ENCODE results near the gene DGKB. TPM values are rescaled to one million over a fixed set of nuclear protein-coding genes. Genes with fewer than 3 reads are reported as not detected.

The DGKB gene
- polyA plus RNA-seq (ENCODE audit: insufficient read length), result 0.53 TPM

DNA sequence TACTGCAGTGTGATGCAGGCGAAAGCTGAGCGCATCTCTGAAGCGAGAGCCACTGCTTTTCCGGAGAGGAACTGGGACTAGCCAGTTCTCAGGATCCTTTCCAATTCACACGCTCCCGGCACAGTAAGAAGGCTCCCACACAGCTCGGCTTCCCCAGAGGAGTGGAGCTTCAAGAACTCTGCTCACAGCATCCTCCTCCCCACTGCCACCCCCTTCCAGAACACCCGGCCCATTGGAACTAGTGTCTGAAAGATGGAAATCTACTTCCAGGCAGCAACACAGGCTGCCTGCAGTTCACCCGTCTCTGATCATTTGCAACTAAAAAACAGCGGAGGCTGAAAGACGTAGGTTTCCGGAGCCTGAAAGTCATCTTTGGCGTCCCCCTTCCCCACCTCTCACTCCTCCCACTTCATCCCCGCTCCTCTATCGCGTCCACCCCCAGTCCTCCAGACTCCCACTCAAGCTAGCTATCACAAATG, at the start of gene DGKB:
TSS of gene DGKB (minus strand) at position 163 of the 479 bp plus-strand sequence.
- no peak for DNase-seq (ENCODE audit: low read depth)

DNA sequence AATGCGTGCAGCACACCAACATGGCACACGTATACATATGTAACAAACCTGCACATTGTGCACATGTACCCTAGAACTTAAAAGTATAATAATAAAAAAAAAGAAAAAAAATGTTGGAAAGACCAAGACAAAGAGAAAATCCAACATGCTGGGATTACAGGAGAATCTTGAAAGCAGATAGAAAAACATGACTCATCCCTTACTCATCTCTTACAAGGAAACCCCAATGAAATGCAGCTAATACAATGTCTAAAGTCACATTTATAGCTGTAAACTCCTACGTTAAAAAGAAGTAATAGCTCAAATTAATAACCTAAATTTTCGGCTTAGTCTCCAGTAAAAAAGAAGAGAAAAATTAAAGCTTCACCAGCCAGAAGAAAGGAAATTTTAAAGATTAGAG, 47.5 kb upstream of the DGKB start:
- DNase-seq (ENCODE audit: low read depth), result no peak

DNA sequence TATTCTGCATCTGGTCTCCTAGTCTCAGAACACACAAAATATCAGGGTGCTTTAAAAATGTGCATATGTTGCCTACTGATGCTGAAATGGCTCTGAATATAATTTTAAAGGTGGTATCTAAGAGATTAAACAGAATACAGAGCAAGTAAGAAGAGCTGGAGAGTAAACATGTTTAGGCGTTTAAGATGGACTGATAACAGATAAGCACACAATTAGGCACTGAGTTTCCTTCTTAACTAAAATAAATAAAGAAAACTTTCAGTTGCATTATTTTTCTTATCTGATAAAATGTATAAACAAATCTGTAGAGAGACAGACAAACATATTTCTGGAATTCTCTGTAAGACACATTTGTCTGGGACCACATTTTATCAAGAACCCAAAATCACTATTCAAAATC, 35.6 kb upstream of the DGKB start:
- no peak for DNase-seq (ENCODE audit: low read depth)

DNA sequence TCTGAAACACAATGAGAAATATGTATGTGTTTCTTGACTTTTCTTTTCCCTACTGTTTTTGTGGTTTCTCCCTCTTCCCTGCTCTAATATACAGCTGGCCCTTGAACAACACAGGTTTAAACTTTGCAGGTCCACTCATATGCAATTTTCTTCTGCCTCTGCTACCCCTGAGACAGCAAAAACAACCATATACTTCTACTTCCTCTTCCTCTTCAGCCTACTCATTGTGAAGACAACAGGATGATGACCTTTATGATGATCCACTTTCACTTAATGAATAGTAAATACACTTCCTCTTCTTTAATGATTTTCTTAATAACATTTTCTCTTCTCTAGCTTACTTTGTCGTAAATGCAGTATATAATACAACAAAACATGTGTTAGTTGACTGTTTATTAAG, 35.0 kb upstream of the DGKB start:
- DNase-seq (ENCODE audit: low read depth), result no peak

DNA sequence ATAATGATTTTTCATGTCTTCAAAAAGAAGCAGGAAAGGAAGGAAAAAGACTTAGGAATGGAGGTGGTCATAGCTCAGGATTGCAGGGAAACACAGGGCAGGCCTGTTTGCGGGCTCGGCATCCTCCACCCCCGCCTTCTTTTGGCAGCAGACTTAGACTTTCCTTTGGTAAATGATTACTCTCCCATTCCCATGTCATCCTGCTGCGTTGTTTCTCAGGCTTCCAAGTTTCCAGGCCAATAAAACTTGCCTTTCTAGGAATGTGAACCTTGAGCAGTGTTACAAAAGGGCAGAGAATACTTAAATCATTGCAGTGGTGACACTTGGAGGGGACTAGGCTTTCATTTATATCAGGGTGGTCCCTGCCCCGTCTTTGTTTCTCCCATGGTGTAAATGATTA, 34.0 kb upstream of the DGKB start:
- no peak for DNase-seq (ENCODE audit: low read depth)

DNA sequence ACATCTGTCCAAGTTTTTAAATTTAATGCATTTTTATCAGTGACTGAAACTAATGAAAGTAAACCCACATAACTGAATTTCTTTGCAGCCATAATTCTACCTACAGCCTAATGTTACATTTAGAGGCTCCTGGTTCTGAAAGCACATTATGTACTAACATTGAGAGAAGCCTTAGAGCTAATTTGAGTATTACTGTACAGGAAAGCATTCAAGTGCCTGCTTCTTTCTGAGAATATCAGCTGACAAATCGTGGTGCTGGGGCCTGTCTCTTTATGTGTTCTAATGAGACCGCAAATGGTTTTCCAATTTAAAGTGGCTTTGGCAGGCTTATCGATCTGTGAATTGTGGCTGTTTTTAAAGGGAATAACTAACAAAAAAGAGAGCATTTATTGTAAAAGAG, 32.3 kb upstream of the DGKB start:
- no peak for DNase-seq (ENCODE audit: low read depth)

DNA sequence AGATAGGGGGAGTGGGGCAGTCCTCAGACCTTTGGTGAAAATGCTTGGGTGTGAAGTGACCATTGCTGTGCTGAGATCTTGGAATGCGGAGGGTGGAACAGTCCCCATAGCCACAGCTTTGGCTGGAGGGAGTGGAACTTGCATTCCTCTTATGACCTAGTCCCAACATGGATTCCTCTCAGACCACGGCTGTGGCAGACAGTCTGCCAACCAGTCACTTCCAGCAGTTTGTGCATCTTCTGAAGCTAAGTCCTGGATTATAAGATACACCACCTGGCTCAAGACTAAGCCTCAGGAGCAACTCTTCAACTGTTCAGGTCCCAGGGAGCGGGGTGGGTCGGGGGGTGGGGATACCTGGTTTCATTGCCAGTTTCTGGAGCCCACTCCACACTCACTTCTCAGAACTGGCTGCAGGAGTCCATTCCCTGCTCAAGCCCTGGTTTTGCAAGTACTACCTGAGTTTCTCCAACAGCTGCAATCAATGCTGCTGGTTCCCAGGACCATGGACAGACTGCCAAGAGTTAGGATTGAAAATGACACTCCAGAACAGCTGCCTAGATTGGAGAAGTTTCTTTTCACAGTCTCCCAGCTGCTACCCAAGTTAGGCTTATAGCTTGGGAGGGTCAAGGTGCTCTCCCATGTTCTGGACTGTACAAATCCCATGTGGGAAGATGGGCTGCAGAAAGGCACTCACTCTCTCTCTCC, 29.1 kb upstream of the DGKB start:
- DNase-seq (ENCODE audit: low read depth), result no peak

DNA sequence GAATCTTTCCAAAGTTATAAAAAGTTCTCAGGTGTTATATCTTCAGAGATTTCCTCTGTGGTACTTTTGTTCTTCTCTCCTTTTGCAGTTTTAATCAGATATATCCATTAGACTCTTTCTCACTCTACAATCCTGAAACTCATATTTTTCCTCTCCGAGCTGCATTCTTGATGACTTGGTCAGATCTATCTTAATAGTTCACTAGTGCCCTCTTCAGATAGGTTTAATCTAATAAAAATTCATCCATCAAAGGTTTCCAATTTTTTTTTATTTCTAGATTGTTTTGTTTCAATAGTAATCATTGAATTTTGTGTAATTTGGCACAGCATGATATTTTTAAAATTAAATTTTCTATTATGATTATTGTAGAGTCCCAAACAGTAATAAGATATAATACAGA, 21.8 kb upstream of the DGKB start:
- no peak for DNase-seq (ENCODE audit: low read depth)

DNA sequence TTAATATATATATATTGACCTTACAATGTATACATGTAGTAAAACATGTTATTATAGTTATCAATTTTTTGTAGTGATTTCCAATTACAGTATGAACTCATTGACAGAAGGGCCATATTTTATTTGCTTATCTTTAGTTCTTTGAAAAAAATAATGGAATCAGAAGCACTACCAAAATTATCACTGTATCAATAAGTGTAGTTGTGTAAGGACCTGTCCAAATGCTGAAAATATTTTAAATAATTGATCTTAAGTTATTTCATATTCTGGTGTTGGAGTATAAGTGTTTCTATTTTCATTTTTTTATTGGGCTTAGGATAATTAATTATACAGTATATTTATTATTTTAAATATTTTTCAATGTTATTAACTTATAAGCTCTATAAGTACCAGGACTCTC, 8.5 kb upstream of the DGKB start:
- DNase-seq (ENCODE audit: low read depth), result no peak

DNA sequence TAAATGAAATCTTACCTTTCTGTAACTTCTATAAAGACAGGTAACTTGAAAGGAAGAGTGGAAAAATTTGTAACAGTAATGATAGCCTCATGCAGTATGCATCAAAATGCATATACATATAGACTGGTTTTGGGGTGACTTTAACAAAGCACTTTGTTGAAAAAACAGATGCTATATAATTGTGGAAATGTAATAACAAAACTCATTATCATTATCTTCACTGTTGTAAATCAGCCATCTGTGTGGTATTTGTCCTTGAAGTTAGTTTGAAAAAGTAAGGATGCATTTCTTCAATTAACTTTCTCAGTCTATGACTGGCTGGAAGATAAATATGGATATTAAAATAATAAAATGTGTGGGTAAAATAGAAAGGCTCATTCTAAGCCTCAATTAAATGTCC, 6.1 kb upstream of the DGKB start:
- no peak for DNase-seq (ENCODE audit: low read depth)

DNA sequence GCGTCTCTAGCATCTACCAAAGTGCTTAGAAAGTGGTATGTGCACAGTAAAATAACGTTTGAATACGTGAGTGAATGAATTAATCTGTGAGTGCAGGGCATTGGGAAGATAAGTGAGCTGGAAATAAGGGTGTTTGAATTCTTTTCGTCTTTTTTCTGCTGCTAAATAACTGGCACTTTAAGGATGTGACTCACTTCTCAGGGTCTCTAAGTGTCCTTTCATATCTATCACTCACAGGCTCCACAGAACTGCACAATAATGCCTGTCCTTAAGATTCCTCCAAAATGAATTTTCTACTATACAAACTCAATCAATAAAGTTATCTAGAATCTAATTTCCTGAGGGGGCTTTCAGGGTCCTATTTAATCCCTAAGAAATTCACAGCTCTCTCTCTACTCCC, 3.2 kb upstream of the DGKB start:
- DNase-seq (ENCODE audit: low read depth), result no peak

DNA sequence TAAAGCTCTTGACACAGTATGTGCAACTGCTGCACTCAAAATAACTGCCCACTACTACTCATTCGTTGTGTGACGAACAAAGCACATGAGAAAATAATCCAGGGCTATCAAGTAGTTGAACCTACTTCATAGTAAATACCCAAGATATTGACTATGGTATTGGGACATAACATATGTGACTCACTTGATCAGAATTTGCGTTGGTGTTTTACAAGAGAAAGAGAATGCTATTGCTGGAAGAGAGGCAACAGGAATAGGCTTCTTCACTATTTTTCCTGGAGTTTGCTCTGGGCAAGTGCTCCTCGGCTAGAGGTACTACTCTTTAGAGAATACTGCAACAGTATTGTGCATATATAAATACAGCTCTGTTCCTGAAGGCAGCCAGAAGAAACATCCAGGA, 2.5 kb downstream of the DGKB start:
- no peak for DNase-seq (ENCODE audit: low read depth)

DNA sequence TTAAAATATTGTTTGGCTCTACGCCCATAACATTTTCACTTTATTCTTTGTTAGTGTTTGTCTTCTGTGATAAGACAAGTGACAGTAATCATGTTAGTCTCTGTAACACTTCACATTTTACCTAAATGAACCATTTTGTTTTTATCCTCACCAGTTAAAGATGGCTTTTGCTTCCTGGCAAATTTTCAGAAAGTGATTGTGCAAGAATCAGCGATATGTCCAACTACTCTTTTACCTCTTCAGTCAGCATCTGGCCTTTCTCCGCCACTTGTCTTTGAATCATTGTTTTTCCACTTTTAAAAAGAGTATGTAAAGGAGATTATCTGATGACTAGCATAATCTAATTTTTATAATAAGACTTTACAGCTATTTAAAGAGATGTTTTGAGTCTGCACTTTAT, 3.5 kb downstream of the DGKB start:
- no peak for DNase-seq (ENCODE audit: low read depth)

DNA sequence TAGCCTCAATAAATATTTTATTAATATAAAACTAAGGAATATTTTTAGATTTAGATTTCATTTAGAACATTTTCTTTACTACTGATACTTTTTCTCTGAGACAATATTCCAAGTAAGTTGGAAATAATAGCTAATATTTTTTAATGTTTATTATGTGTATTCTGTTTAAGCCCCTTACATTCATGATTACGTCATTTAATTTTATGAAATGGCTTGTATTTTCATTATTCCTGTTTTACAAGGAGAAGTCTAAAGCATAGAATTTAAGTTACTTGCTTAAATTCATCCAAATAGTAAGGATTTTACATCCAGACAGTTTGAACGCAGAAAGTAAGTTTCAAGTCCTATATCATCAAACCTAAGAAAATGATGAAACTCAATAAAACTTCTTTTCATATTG, 6.1 kb downstream of the DGKB start:
- no peak for DNase-seq (ENCODE audit: low read depth)

DNA sequence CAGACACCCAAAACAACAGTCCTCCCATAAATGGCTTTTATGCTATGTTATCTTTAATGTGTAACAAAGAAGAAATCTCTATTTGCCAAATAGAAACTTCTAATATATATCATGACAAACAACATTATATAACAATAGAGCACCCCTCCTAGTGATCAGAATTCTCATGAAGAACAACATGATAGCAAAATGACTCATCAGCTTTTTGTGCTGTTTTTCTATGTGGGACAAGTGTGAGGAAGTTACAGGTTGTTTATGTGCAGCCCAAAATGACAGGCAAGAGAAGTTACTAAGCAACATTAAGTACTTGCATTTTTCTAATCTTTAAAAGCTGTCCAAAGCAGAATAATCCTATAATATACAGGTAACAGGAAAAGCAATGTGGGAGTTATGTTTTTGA, 7.7 kb downstream of the DGKB start:
- DNase-seq (ENCODE audit: low read depth), result no peak

DNA sequence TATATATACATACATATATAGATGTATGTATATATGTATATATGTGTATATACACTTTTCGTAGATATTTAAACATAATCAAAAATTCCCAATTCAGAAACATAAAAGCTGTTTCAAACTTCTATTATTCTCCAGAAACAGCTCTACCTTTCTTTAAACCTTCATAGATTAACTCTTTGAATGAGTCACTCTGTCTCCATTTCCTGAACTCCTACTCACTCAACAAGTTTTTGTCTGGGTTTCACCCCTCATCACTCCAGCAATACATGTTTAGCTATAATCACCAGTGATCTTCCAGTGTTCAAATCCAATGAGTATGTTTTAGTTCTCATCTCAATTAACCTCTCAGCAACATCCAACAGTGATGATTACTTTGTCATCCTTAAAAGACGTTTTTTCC, 9.6 kb downstream of the DGKB start:
- no peak for DNase-seq (ENCODE audit: low read depth)

DNA sequence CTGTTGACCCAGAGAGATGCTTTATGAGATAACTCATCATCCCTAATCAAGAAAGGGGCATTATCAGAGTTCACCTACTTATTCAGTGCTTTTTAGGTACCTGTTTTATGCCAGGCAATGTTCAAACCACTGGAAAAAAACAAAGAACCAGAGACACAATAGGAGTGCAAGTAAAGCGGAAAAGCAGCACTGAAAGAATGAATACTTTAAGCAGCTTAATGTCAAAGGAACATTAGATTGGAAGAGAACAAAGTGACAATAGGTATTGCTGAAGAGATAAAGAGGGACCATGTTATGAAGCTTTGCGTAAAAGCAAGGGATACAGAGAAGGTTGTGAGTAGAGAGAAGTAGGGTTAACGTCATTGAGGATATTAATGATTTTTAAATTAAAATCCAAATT, 11.3 kb downstream of the DGKB start:
- DNase-seq (ENCODE audit: low read depth), result no peak

DNA sequence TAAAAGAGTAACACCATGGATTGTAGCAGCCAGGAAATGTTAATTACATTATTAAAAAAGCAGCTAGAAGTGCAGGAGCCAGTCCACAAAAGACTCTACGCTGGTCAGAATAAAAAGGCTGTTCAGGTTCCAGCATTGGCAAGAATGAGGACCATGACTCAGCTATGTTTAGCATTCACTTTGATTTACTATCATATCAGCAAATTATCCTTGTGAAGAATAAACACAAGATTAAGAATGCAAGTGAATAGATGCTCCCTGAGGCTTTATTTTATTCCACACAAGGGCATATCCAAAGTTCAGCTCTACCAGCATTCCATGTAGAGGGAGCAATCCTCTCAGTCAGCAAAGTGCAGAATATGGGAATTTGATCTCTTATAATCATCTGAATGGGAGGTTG, 13.6 kb downstream of the DGKB start:
- DNase-seq (ENCODE audit: low read depth), result no peak

DNA sequence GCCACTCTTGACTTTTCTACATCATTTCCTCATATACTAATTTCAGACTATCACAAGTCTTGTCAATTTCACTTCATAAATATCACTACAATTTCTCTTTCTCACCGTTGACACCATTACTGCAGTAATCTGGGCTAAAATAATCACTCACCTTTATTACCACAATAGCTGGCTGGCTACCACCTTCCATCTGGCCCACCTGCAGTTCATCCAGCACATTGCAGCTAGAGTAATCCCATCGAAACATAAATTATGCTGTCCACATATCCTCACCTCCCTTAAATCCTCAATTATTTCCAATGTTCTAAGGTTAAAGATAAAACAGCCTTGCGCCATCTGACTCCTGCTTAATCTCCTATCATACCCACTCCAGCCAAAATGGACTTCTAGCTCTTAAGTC, 16.0 kb downstream of the DGKB start:
- no peak for DNase-seq (ENCODE audit: low read depth)

DNA sequence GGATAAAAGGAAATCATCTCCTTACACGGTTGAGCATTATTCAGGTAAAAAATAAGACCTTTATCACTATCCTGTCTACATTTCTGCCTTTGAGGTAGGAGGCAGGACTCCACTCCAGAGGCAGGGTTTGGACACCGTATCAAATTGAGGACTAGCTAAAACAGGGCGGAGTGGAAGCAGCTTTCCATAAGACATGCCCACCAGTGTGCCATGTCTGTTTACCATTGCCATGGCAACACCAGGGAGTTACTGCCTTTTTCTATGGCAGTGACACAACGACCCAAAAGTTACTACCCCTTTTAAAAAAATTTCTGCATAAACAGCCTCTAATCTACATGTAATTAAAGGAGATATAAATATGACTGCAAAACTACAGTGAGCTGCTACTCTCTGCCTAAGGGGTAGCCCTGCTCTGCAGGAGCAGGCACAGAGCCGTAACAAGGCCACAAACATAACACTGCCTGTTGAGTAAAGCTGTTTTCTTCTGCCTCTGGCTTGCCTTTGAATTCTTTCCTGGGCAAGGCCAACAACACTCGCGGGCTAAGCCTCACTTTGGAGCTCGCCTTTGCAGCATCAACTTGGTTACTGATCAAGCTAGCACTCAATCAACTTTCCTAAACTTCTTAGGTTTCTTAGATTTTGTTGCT, 26.5 kb downstream of the DGKB start:
- no peak for DNase-seq (ENCODE audit: low read depth)

DNA sequence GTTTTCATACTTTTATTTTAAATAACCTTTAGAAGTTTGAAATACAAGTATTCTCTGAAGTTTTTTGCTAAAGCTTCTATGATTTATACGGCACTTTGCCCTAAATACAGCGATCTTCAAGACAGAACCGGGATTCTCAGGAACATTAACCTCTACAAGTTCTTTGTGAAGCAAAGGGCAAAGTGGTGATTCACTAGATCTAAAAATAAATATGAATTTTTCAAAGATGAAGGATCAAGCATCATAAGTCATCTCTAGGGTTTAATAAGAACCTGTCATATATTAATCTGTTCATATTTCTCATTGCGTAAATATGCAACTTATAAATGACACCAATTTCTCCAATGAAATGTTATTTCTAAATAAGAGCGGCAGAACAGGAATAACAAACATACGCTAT, 30.7 kb downstream of the DGKB start:
- DNase-seq (ENCODE audit: low read depth), result no peak

DNA sequence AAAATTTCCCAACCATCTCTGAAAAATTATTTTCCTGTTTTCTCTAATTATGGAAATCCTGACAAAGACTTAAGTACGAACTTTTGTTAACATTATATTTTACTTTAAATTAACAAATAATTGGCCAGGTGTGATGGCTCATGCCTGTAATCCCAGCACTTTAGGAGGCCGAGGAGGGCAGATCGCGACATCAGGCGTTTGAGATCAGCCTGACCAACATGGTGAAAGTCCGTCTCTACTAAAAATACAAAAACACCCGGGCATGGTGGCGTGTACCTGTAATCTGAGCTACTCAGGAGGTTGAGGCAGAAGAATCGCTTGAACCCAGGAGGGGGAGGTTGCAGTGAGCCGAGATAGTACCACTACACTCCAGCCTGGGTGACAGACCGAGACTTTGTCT, 32.2 kb downstream of the DGKB start:
- no peak for DNase-seq (ENCODE audit: low read depth)

DNA sequence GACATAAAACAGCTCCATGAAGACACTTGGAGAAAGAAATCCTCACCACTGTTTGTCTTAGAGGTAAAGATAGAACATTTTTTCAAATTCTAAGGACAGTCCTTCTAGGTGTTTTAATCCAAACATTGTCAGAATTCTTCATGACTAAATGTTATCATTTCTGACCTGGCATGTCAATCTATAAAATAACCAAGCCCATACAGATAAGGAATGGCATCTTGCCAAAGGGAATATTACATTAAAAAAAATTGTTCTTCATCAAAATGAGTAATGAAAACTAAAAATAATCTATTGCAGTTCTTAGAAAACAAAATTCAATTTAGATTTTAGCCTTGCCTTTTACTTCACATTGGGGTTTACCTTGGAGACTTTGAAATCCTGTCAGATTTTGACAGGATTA, 33.6 kb downstream of the DGKB start:
- DNase-seq (ENCODE audit: low read depth), result no peak

DNA sequence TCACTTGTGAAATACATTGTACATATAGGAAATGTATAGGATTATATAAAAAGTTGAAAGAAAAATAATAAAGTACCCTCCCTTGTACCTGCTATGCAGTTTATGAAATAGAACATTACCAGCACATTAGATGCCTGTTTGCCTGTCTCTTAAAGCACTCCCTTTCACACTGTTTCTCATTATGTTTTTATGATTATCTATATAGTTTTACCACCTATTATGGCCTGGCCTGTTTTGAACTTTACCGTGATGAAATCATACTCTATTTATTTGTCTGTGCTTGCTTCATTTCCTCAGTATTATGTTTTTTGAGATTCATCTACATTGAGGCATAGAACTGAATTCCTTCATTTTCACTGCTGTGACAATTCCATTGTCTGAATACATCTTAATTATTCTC, 41.1 kb downstream of the DGKB start:
- DNase-seq (ENCODE audit: low read depth), result no peak

Data from forelimb muscle (tissue), 1 donor.